Trophoblast cell (in vitro differentiated cells and primary cell): Measurements from ENCODE around the gene ONECUT2.
A peak's percentile ranks its signal among the peaks of the same experiment; 100 is the strongest.

Experiments used
- DNase-seq, 2 donors: peaks; one replicate each; pipeline ENCODE4 v3.0.0-alpha.2; 2016
- H2AFZ ChIP-seq: 2 replicates; pipeline ENCODE4 v1.6.1; 2013; ENCODE audit warnings: low read length, moderate library complexity, mild to moderate bottlenecking; ENCODE audit not compliant: insufficient read depth, poor library complexity
- H2AK5ac ChIP-seq: 2 replicates; pipeline ENCODE4 v1.6.1; 2013; ENCODE audit warnings: mild to moderate bottlenecking, low read length
- H2BK120ac ChIP-seq: 2 replicates; pipeline ENCODE4 v1.6.1; 2013; ENCODE audit warnings: low read length, mild to moderate bottlenecking, moderate library complexity; ENCODE audit not compliant: insufficient read depth, poor library complexity
- H2BK12ac ChIP-seq: 2 replicates; pipeline ENCODE4 v1.6.1; 2013; ENCODE audit warnings: mild to moderate bottlenecking, low read length, moderate library complexity
- H2BK5ac ChIP-seq: 2 replicates; pipeline ENCODE4 v1.6.1; 2013; ENCODE audit warnings: low read length, low read depth, moderate library complexity, mild to moderate bottlenecking; ENCODE audit not compliant: poor library complexity
- H3K14ac ChIP-seq: 2 replicates; pipeline ENCODE4 v1.6.1; 2013; ENCODE audit warnings: mild to moderate bottlenecking, low read length
- H3K18ac ChIP-seq: 2 replicates; pipeline ENCODE4 v1.6.1; 2013; ENCODE audit warnings: mild to moderate bottlenecking, low read length
- H3K23ac ChIP-seq: 2 replicates; pipeline ENCODE4 v1.6.1; 2013; ENCODE audit warnings: low read length
- H3K27ac ChIP-seq: 2 replicates; pipeline ENCODE4 v1.5.1; 2013; ENCODE audit warnings: low read depth, mild to moderate bottlenecking, inconsistent platforms, low read length, moderate library complexity
- H3K27me3 ChIP-seq: 2 replicates; pipeline ENCODE4 v1.6.1; 2013; ENCODE audit warnings: inconsistent platforms, mild to moderate bottlenecking, low read length, moderate library complexity; ENCODE audit not compliant: insufficient read depth
- H3K36me3 ChIP-seq, 2 experiments: 1 replicate in 1 of 2; 2 replicates in 1 of 2; pipeline ENCODE4 v1.6.1; 2013; ENCODE audit warnings: low read length in 2 of 2, mild to moderate bottlenecking in 2 of 2, moderate library complexity in 1 of 2; ENCODE audit not compliant: insufficient read depth in 2 of 2, control insufficient read depth in 1 of 2
- H3K4ac ChIP-seq: 2 replicates; pipeline ENCODE4 v1.6.1; 2013; ENCODE audit warnings: low read depth, mild to moderate bottlenecking, low read length, moderate library complexity
- H3K4me1 ChIP-seq, 2 experiments: 1 replicate in 1 of 2; 2 replicates in 1 of 2; pipeline ENCODE4 v1.6.1; 2013; ENCODE audit warnings: low read length in 2 of 2, mild to moderate bottlenecking in 2 of 2, moderate library complexity in 1 of 2; ENCODE audit not compliant: insufficient read depth in 2 of 2, control insufficient read depth in 1 of 2
- H3K4me2 ChIP-seq: 2 replicates; pipeline ENCODE4 v1.6.1; 2013; ENCODE audit warnings: inconsistent platforms, mild to moderate bottlenecking, low read length, moderate library complexity
- H3K4me3 ChIP-seq: 2 replicates; pipeline ENCODE4 v1.5.1; 2013; ENCODE audit warnings: mild to moderate bottlenecking, low read depth, low read length, inconsistent platforms
- H3K79me1 ChIP-seq: one replicate; pipeline ENCODE4 v1.6.1; 2013; ENCODE audit warnings: low read length
- H3K79me2 ChIP-seq: 2 replicates; pipeline ENCODE4 v1.6.1; 2013; ENCODE audit warnings: low read length, mild to moderate bottlenecking; ENCODE audit not compliant: control insufficient read depth, insufficient read depth, poor library complexity
- H3K9ac ChIP-seq: 2 replicates; pipeline ENCODE4 v1.6.1; 2013; ENCODE audit warnings: mild to moderate bottlenecking, low read length
- H3K9me3 ChIP-seq: 2 replicates; pipeline ENCODE4 v1.6.1; 2013; ENCODE audit warnings: low read depth, mild to moderate bottlenecking, control low read depth, inconsistent platforms, low read length; ENCODE audit not compliant: insufficient read depth
- H4K12ac ChIP-seq: 2 replicates; pipeline ENCODE4 v1.6.1; 2013; ENCODE audit warnings: low read depth, mild to moderate bottlenecking, low read length, moderate library complexity
- H4K8ac ChIP-seq: 2 replicates; pipeline ENCODE4 v1.6.1; 2013; ENCODE audit warnings: low read depth, mild to moderate bottlenecking, low read length, moderate library complexity
- H4K91ac ChIP-seq: one replicate; pipeline ENCODE4 v1.6.1; 2013; ENCODE audit warnings: low read depth, mild to moderate bottlenecking, low read length, moderate library complexity
- WGBS: extraction: QIAGEN DNeasy Blood & Tissue Kit; methylation state at CpG from one replicate; pipeline ENCODE4 v1.1.7; 2013; ENCODE audit warnings: missing lambda C conversion rate; ENCODE audit not compliant: insufficient read length, insufficient coverage; ENCODE audit errors: extremely low coverage; 5-methylcytosine and 5-hydroxymethylcytosine counted together

ONECUT2 gene

DNA sequence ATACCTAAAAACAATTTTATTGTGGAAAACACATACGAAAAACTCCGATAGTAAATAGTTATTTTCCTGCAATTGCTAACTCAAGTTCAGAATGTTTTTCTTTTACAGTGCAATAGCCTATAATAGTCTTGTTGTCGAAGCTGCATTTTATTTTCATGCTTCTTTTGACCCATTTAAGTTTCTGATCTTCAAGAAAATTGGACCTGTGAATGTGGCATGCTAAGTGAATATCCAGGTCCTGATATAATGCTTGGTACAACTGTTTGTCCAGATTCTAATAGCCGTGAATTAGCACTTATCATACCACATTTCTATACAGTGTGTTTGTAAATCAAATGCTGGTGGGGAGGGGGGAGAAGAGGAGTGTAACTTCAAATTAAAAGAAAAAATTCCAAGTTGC lies 3.0 kb upstream of the ONECUT2 start:
- Histone ChIP-seq H3K27ac (no peak overlapping the region), H2BK12ac (no peak overlapping the region), H3K4me3 (no peak overlapping the region), H3K9me3 (peaks cover 16% of the 10 kb centered on the region), H3K79me1 (peaks cover 2% of the 10 kb centered on the region), H3K79me2 (no peaks in the 10 kb centered on the region), H3K4me1 (peaks cover 15 to 23% of the 10 kb centered on the region in 2 experiments), H3K4me2 (no peak overlapping the region), H2BK5ac (no peak overlapping the region), H2AK5ac (no peak overlapping the region), H2AFZ (no peak overlapping the region), H3K18ac (no peak overlapping the region), H3K27me3 (peaks cover 75% of the 10 kb centered on the region), H3K14ac (no peak overlapping the region), H3K4ac (no peak overlapping the region), H4K8ac (no peak overlapping the region), H2BK120ac (no peak overlapping the region), H4K12ac (no peak overlapping the region), H3K9ac (no peak overlapping the region), H4K91ac (no peak overlapping the region), H3K36me3 (no peaks in the 10 kb centered on the region), H3K23ac (no peak overlapping the region)
- WGBS: no CpG with 5 or more reads among the region's 4 CpGs
- DNase-seq: no peak

DNA sequence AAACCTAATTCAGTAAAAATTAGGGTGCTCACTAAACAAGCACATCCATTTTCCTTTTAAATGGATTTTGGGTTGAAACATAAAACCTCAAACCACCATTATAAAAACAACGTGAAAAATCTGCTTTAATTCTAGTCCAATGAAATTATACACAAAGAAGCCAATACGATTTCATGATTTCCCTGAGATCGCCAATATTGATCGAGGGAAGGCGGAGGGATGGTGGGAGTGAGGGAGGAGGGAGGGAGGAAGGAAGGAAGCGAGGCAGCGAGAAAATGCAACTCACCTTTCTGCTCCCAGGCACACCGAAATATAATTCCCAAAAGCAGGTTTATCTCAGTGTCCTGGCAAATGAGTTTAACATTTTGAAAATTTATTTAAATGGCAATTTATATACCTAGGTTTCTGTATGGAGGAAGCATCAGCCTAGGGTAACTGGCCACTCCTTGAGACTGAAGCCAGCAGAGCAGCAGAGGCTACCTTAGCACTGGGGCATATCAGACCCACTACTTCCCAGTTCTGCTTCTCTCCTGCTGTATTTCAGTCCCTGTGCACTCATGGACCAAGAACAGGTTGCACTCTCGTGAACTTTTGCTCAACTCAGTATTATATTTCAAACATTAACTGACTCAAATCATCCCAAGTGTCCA lies 2.3 kb upstream of the ONECUT2 start:
- H3K14ac ChIP-seq: no peak overlapping the region
- no peak overlapping the region for H3K4ac ChIP-seq
- H2AK5ac ChIP-seq: no peak overlapping the region
- H3K9me3 ChIP-seq: peaks cover 14% of the 10 kb centered on the region
- H4K12ac ChIP-seq: no peak overlapping the region
- no peak overlapping the region for H3K23ac ChIP-seq
- H3K4me1 ChIP-seq: peaks cover 15 to 26% of the 10 kb centered on the region in 2 experiments
- H3K4me3 ChIP-seq: no peak overlapping the region
- no peak overlapping the region for H3K18ac ChIP-seq
- no peak overlapping the region for H2BK120ac ChIP-seq
- peaks cover 75% of the 10 kb centered on the region for H3K27me3 ChIP-seq
- H2BK12ac ChIP-seq: no peak overlapping the region
- no peak overlapping the region for H3K4me2 ChIP-seq
- DNase-seq: no peak
- H2AFZ ChIP-seq: no peak overlapping the region
- no peak overlapping the region for H2BK5ac ChIP-seq
- no peaks in the 10 kb centered on the region for H3K79me2 ChIP-seq
- no peak overlapping the region for H3K9ac ChIP-seq
- no peaks in the 10 kb centered on the region for H3K79me1 ChIP-seq
- H3K27ac ChIP-seq: no peak overlapping the region
- H4K8ac ChIP-seq: no peak overlapping the region
- no CpG with 5 or more reads among the region's 9 CpGs for WGBS
- no peaks in the 10 kb centered on the region for H3K36me3 ChIP-seq
- no peak overlapping the region for H4K91ac ChIP-seq

DNA sequence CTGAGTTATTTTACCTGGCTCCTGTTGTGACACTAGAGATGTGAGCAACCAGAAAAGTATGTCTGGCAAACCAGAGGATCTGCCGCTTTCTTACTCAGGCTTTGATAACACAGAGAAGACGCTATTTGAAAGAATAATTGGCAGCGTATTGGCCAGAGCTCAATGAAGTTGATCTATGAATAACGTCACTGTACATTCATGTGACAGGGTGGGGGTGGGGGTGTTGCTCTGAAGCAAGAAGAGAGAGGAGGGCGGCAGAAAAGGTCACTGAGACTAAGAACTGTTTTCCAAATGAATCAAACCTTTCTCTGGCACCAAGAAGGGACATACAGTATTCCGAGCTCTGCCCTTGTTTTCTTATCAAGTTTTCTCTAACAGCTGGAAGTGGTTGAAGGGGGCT lies 1.7 kb upstream of the ONECUT2 start:
- Histone ChIP-seq H3K4me2 (no peak overlapping the region), H3K18ac (no peak overlapping the region), H3K23ac (no peak overlapping the region), H3K4me1 (peaks cover 20 to 27% of the 10 kb centered on the region in 2 experiments), H4K8ac (no peak overlapping the region), H3K9ac (no peak overlapping the region), H4K91ac (no peak overlapping the region), H2AK5ac (no peak overlapping the region), H3K4me3 (no peak overlapping the region), H3K4ac (no peak overlapping the region), H2BK12ac (no peak overlapping the region), H4K12ac (no peak overlapping the region), H3K14ac (no peak overlapping the region), H3K27me3 (peaks cover 75% of the 10 kb centered on the region), H3K36me3 (no peaks in the 10 kb centered on the region), H3K79me2 (no peaks in the 10 kb centered on the region), H2BK120ac (no peak overlapping the region), H2BK5ac (no peak overlapping the region), H2AFZ (no peak overlapping the region), H3K27ac (no peak overlapping the region), H3K9me3 (peaks cover 12% of the 10 kb centered on the region), H3K79me1 (no peaks in the 10 kb centered on the region)
- peak in 1 of 2 donors; percentile 14 for DNase-seq
- WGBS: no CpG with 5 or more reads among the region's 6 CpGs

GRCh38 chr18:57433934-57434535 lies 1.1 kb upstream of the ONECUT2 start:
- Histone ChIP-seq H3K4me3 (no peak overlapping the region), H3K9me3 (peaks cover 9% of the 10 kb centered on the region), H3K14ac (no peak overlapping the region), H3K27me3 (peaks cover 75% of the 10 kb centered on the region), H4K91ac (no peak overlapping the region), H3K79me1 (no peaks in the 10 kb centered on the region), H2AK5ac (no peak overlapping the region), H2BK5ac (no peak overlapping the region), H3K9ac (no peak overlapping the region), H3K4ac (no peak overlapping the region), H2BK12ac (no peak overlapping the region), H3K4me2 (peak overlapping the region; percentile 95), H3K79me2 (no peaks in the 10 kb centered on the region), H4K8ac (no peak overlapping the region), H2AFZ (no peak overlapping the region), H3K36me3 (no peaks in the 10 kb centered on the region), H3K27ac (no peak overlapping the region), H3K23ac (no peak overlapping the region), H2BK120ac (no peak overlapping the region), H3K4me1 (peaks cover 15 to 22% of the 10 kb centered on the region in 2 experiments), H3K18ac (no peak overlapping the region), H4K12ac (no peak overlapping the region)
- no CpG with 5 or more reads among the region's 25 CpGs for WGBS
- no peak for DNase-seq
